TTC549 (cell line): ENCODE measurements around the gene CRYZL1.

ENCODE experiments used
- FAIRE-seq: peaks from 2 replicates; lab custom pipeline; 2012; peaks lifted over from hg19 to GRCh38; lab: Jason Lieb, UNC

Gene CRYZL1

DNA sequence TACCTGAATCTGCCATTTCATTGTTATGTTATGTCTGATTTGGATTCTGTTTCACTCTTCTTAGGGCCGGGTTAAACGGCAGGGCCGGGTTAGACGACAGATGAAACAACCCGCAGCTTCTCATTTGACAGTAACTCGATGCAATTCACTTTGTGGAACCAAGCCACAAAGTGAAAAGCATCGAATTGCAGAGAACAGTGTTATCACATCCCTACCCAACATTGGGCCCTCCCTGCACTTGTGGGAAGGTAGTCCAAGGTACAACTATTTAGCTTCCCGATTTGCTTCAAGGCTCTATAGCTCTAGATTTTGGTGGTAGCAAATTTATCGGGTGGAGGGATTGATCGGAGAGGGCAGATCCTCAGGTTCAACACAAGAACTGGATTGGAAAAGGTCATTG, 81.7 kb downstream of the CRYZL1 start:
- FAIRE-seq, result no peak

DNA sequence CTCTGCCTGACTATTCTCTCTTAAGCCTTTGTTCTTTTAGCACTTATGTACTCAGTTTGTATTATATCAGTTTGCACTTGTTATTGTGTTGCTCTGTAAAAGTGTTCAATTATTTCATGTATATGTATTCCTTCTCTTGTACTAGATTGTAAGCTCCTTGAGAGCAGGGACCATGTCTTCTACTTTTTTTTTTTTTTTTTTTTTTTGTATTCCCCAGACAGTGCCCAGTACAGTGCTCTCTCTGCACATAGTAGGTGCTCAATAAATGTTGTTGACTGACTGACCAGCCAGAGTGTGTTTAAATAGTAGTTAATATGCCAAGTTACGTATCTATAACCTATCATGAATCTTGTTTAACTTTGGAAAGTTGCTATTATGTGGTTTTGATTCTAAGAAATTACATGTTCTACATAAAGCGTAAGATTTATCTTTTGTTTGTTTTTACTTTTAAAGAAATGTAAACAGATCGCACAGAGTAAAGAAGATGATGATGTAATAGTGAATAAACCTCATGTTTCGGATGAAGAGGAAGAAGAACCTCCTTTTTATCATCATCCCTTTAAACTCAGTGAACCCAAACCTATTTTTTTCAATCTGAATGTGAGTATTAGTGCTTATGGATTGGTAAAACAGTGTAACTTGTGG, 82.6 kb downstream of the CRYZL1 start:
- FAIRE-seq, result no peak

DNA sequence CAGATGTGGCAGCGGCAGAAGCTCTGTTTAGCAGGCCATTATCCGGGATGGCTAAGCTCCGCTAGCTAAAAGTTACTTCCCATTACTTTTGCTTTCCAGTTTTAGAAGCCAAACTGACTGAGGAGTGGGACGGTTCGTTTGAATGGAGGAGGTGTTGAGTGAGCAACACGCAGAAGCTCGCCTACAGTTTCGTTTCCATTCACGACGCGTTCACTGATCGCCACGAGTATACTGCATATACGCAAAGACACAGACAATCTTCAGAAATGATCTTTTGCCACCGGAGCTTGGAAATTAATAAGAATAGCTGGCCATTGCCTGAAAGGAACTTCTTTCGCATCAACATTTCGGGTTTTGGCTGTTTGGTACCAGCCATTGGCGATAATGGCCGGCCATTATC, 84.1 kb downstream of the CRYZL1 start:
- FAIRE-seq, result no peak

GRCh38 chr21:33554982-33555344, 86.6 kb downstream of the CRYZL1 start:
- FAIRE-seq, result no peak

- FAIRE-seq, result no peak
Measured at GRCh38 chr21:33554236-33554981, 87.1 kb downstream of the CRYZL1 start.

GRCh38 chr21:33552999-33553598, 88.4 kb downstream of the CRYZL1 start:
- no peak for FAIRE-seq

DNA sequence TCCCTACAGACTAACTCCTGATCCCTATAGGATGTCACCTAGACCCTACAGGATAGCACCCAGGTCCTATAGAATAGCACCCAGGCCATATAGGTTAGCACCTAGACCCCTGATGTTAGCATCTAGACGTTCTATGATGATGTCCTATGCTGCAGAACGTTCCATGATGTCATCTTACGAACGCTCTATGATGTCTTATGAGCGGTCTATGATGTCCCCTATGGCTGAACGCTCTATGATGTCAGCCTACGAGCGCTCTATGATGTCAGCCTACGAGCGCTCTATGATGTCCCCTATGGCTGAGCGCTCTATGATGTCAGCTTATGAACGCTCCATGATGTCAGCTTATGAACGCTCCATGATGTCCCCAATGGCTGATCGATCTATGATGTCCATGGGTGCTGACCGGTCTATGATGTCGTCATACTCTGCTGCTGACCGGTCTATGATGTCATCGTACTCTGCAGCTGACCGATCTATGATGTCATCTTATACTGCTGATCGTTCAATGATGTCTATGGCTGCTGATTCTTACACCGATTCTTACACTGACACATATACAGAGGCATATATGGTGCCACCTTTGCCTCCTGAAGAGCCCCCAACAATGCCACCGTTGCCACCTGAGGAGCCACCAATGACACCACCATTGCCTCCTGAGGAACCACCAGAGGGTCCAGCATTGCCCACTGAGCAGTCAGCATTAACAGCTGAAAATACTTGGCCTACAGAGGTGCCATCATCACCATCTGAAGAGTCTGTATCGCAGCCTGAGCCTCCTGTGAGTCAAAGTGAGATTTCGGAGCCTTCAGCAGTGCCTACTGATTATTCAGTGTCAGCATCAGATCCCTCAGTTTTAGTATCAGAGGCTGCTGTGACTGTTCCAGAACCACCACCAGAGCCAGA, 89.2 kb downstream of the CRYZL1 start:
- FAIRE-seq, result no peak

- no peak for FAIRE-seq
Measured at GRCh38 chr21:33551664-33552063, 89.9 kb downstream of the CRYZL1 start.

DNA sequence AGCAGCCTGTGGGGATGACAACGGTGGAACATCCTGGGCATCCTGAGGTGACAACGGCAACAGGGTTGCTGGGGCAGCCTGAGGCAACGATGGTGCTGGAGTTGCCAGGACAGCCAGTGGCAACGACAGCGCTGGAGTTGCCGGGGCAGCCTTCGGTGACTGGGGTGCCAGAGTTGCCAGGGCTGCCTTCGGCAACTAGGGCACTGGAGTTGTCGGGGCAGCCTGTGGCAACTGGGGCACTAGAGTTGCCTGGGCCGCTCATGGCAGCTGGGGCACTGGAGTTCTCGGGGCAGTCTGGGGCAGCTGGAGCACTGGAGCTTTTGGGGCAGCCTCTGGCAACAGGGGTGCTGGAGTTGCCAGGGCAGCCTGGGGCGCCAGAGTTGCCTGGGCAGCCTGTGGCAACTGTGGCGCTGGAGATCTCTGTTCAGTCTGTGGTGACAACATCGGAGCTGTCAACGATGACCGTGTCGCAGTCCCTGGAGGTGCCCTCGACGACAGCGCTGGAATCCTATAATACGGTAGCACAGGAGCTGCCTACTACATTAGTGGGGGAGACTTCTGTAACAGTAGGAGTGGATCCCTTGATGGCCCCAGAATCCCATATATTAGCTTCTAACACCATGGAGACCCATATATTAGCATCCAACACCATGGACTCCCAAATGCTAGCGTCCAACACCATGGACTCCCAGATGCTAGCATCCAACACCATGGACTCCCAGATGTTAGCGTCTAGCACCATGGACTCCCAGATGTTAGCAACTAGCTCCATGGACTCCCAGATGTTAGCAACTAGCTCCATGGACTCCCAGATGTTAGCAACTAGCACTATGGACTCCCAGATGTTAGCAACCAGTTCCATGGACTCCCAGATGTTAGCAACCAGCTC, 90.5 kb downstream of the CRYZL1 start:
- no peak for FAIRE-seq

- no peak for FAIRE-seq
Measured at GRCh38 chr21:33549848-33550771, 91.4 kb downstream of the CRYZL1 start.

DNA sequence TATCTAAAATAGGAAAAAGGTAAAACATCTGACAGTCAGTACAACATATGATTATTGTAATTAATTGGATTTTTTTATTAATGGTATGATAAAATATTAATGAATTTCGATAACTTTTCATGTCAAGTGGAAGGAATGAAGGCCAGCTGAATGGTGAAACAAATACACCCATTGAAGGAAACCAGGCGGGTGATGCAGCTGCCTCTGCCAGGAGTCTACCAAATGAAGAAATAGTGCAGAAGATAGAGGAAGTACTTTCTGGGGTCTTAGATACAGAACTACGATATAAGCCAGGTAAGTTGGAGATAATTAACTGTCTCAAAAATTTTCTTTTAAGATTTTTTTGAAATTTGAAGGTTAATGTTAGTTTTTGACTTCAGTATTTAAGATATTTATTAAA, 95.5 kb downstream of the CRYZL1 start:
- no peak for FAIRE-seq

GRCh38 chr21:33544451-33545195, 96.9 kb downstream of the CRYZL1 start:
- FAIRE-seq, result no peak

DNA sequence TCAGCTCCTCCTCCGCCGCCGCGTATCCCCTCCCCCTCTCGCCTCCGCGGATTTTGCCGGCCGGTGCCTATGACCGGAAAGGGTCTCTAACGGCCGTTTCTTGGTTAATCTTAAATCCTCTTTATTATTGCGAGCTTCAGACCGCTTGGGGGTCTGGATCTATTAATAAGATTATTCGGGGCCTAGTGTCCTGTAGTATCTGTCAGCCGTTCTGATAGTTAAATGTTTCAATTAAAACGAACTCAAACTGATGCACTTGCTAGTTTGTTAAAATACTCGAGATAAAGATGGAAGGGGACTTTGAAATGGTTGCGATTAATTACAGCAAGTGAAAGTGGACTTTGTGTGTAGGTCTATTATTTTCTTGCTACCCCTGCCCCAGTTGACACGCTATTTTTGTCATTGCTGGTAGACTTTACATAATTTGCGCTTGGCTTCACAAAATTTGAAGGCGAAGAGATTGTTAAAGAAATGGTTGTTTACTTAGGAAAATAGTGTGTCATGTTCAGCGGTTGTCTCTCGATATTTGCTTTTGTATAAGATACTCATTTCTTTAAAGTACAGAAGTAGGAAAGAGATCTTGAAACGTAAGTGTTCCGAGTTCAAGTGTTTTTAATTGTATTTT, 97.9 kb downstream of the CRYZL1 start:
- no peak for FAIRE-seq

- peak; percentile 94 for FAIRE-seq
Measured at GRCh38 chr21:33542640-33543504, 98.7 kb downstream of the CRYZL1 start, which contains the start of gene SON. Gene SON (plus strand): TSS chr21:33543038. CDS start chr21:33543093, 55 bp downstream.

DNA sequence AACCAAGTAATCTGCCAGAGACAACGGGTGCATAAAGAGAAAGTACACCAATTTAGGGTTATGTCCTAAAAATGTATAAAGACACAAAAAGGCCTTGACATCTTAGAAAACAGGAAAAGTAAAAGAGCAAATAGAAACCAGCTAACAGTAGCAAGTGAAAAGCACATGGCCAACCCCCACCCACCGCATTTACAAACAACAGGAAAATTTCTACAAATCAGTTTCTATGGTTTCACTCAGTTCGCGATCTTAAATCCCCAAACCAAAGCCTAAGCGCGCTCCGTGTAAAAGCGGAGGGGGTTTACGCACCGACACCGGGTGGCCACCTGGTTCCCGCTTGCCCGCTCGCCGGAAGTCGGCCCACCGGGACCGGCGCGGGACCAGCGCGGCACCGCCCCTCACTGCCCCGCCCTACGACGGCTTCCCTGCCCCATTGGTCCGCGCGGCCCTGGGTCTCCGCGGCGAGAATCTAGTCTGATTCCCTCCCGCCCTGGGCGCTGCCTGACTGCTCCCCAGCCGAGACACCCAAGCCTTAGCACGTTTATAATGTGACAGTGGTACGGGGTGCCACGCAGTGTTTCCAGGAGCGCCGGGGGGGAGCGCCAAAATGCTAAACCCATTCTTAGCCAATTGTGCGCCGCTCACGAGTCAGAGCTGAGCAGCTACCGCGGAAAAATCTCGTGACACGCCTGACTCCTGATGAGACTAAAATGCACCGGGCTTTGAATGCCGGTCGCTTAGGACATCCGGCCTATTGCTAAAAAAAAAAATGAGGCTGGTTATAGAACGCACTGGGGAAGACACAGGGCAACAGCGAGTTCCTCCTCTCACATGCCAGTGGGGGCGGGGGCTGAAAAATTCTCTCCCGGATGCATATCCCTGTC, 99.5 kb downstream of the CRYZL1 start, which contains the start of gene GART:
TSS of gene GART (minus strand) at position 362 of the 884 bp plus-strand sequence. CDS start 2,802 bp downstream, outside the sequence.
- FAIRE-seq, result no peak

DNA sequence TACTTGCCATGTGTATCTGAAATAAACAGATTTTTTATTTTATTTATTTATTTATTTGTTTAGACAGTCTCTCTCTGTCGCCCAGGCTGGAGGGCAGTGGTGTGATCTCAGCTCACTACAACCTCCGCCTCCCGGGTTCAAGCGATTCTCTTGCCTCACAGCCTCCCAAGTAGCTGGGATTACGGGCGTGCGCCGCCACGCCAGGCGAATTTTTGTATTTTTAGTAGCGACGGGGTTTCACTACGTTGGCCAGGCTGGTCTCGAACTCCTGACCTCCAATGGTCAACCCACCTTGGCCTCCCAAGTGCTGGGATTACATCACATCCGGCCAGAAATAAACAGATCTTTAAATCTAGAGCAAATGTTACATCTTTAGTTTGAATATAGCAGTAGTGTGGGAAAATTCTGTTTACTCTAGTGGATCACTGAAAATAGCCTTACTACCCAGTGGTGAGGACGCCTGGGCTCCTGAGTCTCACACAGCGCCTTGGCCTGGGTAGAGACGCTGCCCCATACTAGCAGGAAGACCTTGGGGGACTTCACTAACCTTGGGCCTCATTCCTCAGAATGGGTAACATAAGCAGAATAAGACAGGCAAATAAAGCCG, 100.3 kb downstream of the CRYZL1 start:
- FAIRE-seq, result no peak

GRCh38 chr21:33540711-33541104, 100.8 kb downstream of the CRYZL1 start:
- FAIRE-seq, result no peak
